ENCODE measurements around the gene ALCAM.

- TF ChIP-seq CTCF (tag by site-specific recombination; IDR thresholded peaks at IDR 0.05) (no peak), HOXD13 (CRISPR knock-in tag; IDR thresholded peaks at IDR 0.05; ENCODE audit: borderline replicate concordance) (no peak), ZNF621 (tag by site-specific recombination; IDR thresholded peaks at IDR 0.05) (no peak), ZBTB11 (tag by site-specific recombination; conservative IDR thresholded peaks at IDR 0.05; ENCODE audit: low read depth) (no peak), ZSCAN5A (tag by site-specific recombination; IDR thresholded peaks at IDR 0.05) (no peak), ZNF501 (tag by site-specific recombination; IDR thresholded peaks at IDR 0.05) (no peak), ZNF133 (tag by site-specific recombination; IDR thresholded peaks at IDR 0.05) (no peak), ZNF670 (tag by site-specific recombination; IDR thresholded peaks at IDR 0.05; ENCODE audit: low read depth) (no peak), BCL11B (tag by site-specific recombination; IDR thresholded peaks at IDR 0.05; ENCODE audit: low read depth) (no peak), ZNF324 (tag by site-specific recombination; IDR thresholded peaks at IDR 0.05) (no peak)
Measured at GRCh38 chr3:105348307-105348706, 18.4 kb upstream of the ALCAM start.

Measured in HEK293 (cell line).